ENCODE data around the gene CRYBG1. TPM values are rescaled to one million over a fixed set of nuclear protein-coding genes. Genes with fewer than 3 reads are reported as not detected.

Gene CRYBG1
- total and polyA plus RNA-seq, 2 donors (not counting 3 experiments of a cell fraction or from before 2014, with no cell fraction given), result 4.1 to 30.1 TPM

DNA sequence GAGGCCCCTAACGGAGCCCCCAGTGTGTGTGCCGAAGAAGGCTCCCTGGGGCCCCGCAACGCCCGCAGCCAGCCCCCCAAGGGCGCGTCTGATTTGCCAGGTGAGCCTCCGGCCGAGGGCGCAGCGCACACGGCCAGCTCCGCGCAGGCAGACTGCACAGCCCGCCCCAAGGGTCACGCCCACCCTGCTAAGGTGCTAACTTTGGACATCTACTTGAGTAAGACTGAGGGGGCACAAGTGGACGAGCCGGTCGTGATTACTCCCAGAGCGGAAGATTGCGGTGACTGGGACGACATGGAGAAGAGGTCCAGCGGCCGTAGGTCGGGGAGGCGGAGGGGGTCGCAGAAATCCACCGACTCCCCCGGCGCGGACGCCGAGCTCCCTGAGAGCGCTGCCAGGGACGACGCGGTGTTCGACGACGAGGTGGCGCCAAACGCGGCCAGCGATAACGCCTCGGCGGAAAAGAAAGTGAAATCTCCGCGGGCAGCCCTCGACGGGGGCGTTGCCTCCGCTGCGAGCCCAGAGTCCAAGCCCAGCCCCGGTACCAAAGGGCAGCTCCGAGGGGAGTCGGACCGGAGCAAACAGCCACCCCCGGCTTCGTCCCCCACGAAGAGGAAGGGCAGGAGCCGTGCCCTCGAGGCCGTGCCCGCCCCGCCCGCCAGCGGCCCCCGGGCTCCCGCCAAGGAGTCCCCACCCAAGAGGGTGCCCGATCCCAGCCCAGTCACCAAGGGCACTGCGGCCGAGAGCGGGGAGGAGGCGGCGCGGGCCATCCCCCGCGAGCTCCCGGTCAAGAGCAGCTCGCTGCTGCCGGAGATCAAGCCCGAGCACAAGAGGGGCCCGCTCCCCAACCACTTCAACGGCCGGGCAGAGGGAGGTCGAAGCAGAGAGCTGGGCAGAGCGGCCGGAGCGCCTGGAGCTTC lies 151.8 kb downstream of the CRYBG1 start:
- Histone ChIP-seq H2AFZ (ENCODE audit: low read depth, low read length) (peak overlapping the region; percentile 91), H4K20me1 (replicated peaks; ENCODE audit: control insufficient read depth, extremely low read depth, insufficient read depth, low read length) (no peaks in the 10 kb centered on the region), H3K4me1 (ENCODE audit: control insufficient read depth, extremely low read depth, insufficient read depth, low read length) (peaks cover 33% of the 10 kb centered on the region), H3K27me3 (ENCODE audit: control insufficient read depth in 2 of 2, insufficient read depth in 2 of 2, low read length in 2 of 2) (peaks cover 24 to 39% of the 10 kb centered on the region in 2 experiments), H3K79me2 (ENCODE audit: control insufficient read depth, insufficient read depth, low read length) (no peaks in the 10 kb centered on the region), H3K36me3 (ENCODE audit: control insufficient read depth in 2 of 2, extremely low read depth in 1 of 2, insufficient read depth in 2 of 2, low read length in 2 of 2) (no peaks in the 10 kb centered on the region), H3K4me2 (ENCODE audit: insufficient read depth, low read length) (peak overlapping the region; percentile 84), H3K4me3 (replicated peaks in 1 of 3; ENCODE audit: insufficient read depth in 1 of 3, low read depth in 1 of 3, low read length in 3 of 3) (peak overlapping the region; percentile 70 to 79 (median 78)), H3K9ac (replicated peaks; ENCODE audit: extremely low read depth, insufficient read depth, low read length) (peak overlapping the region; percentile 73), H3K9me1 (replicated peaks; ENCODE audit: control insufficient read depth, extremely low read depth, insufficient read depth, low read length) (no peaks in the 10 kb centered on the region), H3K27ac (ENCODE audit: insufficient read depth, low read depth, low read length) (peak overlapping the region; percentile 39), H3K9me3 (replicated peaks; ENCODE audit: control insufficient read depth, insufficient read depth, low read length) (no peaks in the 10 kb centered on the region)
- CTCF ChIA-PET, result interaction anchor here (0.7 to 6.9 kb wide), 31 partner anchors 10 to 520 kb away, joined by 3 to 62 read pairs (median 4); no protein-coding TSS in a partner anchor
- dilution Hi-C loops (cut with MboI; ENCODE audit: extremely low pct_ligation_motif_present, low sequenced_read_pairs) (no loop called here), intact Hi-C loops (cut with micrococcal nuclease) (loop anchor here (1.0 to 5.0 kb wide), 5 partner anchors 35 to 520 kb away; partner anchors contain the start of genes QRSL1 and RTN4IP1)
- POLR2A ChIA-PET, result interaction anchor here (0.9 kb wide), 1 partner anchor 187 kb away, joined by 3 read pairs; the partner anchor contains the start of gene ATG5
- DNase-seq (ENCODE audit: low read depth, low spot score), result peak; percentile 71
- BruUV-seq (replicated peaks), result no TSS peak
- TF ChIP-seq JUN (IDR thresholded peaks at IDR 0.05; ENCODE audit: borderline replicate concordance, insufficient read depth, insufficient read length, low read depth) (no peak), EZH2 (IDR thresholded peaks at IDR 0.05; ENCODE audit: borderline replicate concordance, low read depth, low read length, severe bottlenecking) (peak; percentile 49), MYC (IDR thresholded peaks at IDR 0.05; ENCODE audit: low read depth, low read length) (no peak)
- TF ChIP-seq, protein P1, sequence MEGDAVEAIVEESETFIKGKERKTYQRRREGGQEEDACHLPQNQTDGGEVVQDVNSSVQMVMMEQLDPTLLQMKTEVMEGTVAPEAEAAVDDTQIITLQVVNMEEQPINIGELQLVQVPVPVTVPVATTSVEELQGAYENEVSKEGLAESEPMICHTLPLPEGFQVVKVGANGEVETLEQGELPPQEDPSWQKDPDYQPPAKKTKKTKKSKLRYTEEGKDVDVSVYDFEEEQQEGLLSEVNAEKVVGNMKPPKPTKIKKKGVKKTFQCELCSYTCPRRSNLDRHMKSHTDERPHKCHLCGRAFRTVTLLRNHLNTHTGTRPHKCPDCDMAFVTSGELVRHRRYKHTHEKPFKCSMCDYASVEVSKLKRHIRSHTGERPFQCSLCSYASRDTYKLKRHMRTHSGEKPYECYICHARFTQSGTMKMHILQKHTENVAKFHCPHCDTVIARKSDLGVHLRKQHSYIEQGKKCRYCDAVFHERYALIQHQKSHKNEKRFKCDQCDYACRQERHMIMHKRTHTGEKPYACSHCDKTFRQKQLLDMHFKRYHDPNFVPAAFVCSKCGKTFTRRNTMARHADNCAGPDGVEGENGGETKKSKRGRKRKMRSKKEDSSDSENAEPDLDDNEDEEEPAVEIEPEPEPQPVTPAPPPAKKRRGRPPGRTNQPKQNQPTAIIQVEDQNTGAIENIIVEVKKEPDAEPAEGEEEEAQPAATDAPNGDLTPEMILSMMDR (IDR thresholded peaks at IDR 0.05; ENCODE audit: extremely low read depth in 1 of 2, insufficient read depth in 1 of 2, low read depth in 1 of 2, low read length in 2 of 2), result peak in 1 of 2 donors; percentile 52
- FAIRE-seq, result peak; percentile 42
